DOHH2 (cell line): ENCODE measurements around the gene SMIM17.

Experiments used
- H3F3A ChIP-seq: fragments of 200-600 bp; sonication (generic), shearing (Covaris generic); 2 replicates; pipeline ENCODE4 v1.6.0; 2016; ENCODE audit warnings: antibody characterized with exemption, mild to moderate bottlenecking; ENCODE audit not compliant: control insufficient read depth, insufficient read depth
- H3K27ac ChIP-seq: fragments of 200-600 bp; sonication (generic); 2 replicates; pipeline ENCODE4 v1.5.1; 2014; ENCODE audit warnings: low read depth, mild to moderate bottlenecking, low read length, moderate library complexity
- H3K27me3 ChIP-seq: fragments of 200-600 bp; sonication (generic); 2 replicates; pipeline ENCODE4 v1.6.1; 2014; ENCODE audit warnings: mild to moderate bottlenecking, low read length, mixed read lengths; ENCODE audit not compliant: control insufficient read depth
- H3K36me3 ChIP-seq: fragments of 200-600 bp; sonication (generic); 2 replicates; pipeline ENCODE4 v1.6.1; 2014; ENCODE audit warnings: mild to moderate bottlenecking, low read length, moderate library complexity, mixed read lengths; ENCODE audit not compliant: control insufficient read depth
- H3K4me1 ChIP-seq: fragments of 200-600 bp; sonication (generic); 2 replicates; pipeline ENCODE4 v1.6.1; 2014; ENCODE audit warnings: mild to moderate bottlenecking, low read length, mixed read lengths; ENCODE audit not compliant: control insufficient read depth
- H3K4me2 ChIP-seq: fragments of 200-600 bp; sonication (generic); 2 replicates; pipeline ENCODE4 v1.6.0; 2014; ENCODE audit warnings: mild to moderate bottlenecking, low read length, moderate library complexity
- H3K4me3 ChIP-seq: fragments of 200-600 bp; sonication (generic); 2 replicates; pipeline ENCODE4 v1.5.1; 2014; ENCODE audit warnings: mild to moderate bottlenecking, low read length, mixed read lengths
- H3K79me2 ChIP-seq: fragments of 200-600 bp; sonication (generic); 2 replicates; pipeline ENCODE4 v1.6.1; 2014; ENCODE audit warnings: mild to moderate bottlenecking, low read length, mixed read lengths; ENCODE audit not compliant: control insufficient read depth
- H3K9me2 ChIP-seq: fragments of 200-600 bp; sonication (generic); replicated peaks from 2 replicates; pipeline ENCODE4 v1.6.1; 2014; ENCODE audit warnings: mild to moderate bottlenecking, low read length, mixed read lengths; ENCODE audit not compliant: control insufficient read depth
- H3K9me3 ChIP-seq: fragments of 200-600 bp; sonication (generic); 2 replicates; pipeline ENCODE4 v1.6.1; 2014; ENCODE audit warnings: antibody characterized with exemption, low read length, mixed read lengths; ENCODE audit not compliant: control insufficient read depth, insufficient read depth
- H4K20me1 ChIP-seq: fragments of 200-600 bp; sonication (generic); 2 replicates; pipeline ENCODE4 v1.6.0; 2014; ENCODE audit warnings: low read depth, mild to moderate bottlenecking, antibody characterized with exemption, low read length, moderate library complexity; ENCODE audit not compliant: control insufficient read depth, insufficient read depth
- EZH2phosphoT487 ChIP-seq: fragments of 200-600 bp; sonication (generic); IDR thresholded peaks from 2 replicates; pipeline ENCODE4 v1.6.1; 2017; ENCODE audit warnings: borderline replicate concordance, mild to moderate bottlenecking, antibody characterized with exemption, low read length, moderate library complexity, mixed read lengths
- TF ChIP-seq, protein P1 (sequence below): fragments of 200-600 bp; sonication (generic); IDR thresholded peaks from one replicate; pipeline ENCODE4 v1.5.1; 2014; ENCODE audit warnings: antibody characterized with exemption, mild to moderate bottlenecking, low read depth, low read length; ENCODE audit not compliant: poor library complexity, severe bottlenecking

Gene SMIM17

DNA sequence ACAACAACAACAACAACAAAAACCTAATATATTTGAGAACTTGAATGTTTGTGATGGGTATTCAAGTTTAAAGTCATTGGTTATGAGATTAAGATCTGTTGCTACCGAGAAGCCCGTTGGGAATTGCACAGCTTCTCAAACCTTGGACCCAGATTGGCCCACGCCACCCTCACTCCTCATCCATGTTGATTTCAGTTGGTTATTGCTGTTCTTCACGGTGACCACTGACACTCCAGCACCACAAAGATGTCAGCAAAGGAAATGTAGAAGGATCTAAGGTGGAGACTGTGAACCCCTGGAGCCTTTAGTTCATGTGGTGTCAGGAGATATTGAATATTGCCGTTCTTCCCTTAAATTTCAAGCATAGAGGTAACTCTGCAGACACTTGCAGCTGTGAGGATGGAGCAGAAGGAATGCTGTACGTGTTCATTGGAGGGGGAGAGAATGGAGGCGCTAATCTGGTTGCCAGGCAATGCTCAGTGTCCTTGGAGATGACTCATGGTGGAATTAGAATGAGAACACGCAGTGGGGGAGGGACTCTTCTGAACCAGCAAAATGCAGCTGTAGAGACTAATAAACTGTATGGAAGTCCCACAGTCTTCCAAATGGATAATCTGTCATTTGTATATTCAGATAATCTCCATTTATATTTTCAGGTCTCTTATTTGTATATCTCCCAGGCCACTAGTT lies 49.4 kb downstream of the SMIM17 start:
- Histone ChIP-seq H3K9me2 (no peaks in the 10 kb centered on the region), H3K79me2 (no peaks in the 10 kb centered on the region), H3K4me2 (no peak overlapping the region), H3F3A (no peaks in the 10 kb centered on the region), H3K36me3 (no peaks in the 10 kb centered on the region), H3K27me3 (no peaks in the 10 kb centered on the region), H4K20me1 (no peaks in the 10 kb centered on the region), H3K4me3 (no peak overlapping the region), H3K9me3 (peaks cover 8% of the 10 kb centered on the region; the same call in 1 of the 2 replicates), H3K4me1 (no peaks in the 10 kb centered on the region), H3K27ac (no peak overlapping the region)
- TF ChIP-seq, protein P1, sequence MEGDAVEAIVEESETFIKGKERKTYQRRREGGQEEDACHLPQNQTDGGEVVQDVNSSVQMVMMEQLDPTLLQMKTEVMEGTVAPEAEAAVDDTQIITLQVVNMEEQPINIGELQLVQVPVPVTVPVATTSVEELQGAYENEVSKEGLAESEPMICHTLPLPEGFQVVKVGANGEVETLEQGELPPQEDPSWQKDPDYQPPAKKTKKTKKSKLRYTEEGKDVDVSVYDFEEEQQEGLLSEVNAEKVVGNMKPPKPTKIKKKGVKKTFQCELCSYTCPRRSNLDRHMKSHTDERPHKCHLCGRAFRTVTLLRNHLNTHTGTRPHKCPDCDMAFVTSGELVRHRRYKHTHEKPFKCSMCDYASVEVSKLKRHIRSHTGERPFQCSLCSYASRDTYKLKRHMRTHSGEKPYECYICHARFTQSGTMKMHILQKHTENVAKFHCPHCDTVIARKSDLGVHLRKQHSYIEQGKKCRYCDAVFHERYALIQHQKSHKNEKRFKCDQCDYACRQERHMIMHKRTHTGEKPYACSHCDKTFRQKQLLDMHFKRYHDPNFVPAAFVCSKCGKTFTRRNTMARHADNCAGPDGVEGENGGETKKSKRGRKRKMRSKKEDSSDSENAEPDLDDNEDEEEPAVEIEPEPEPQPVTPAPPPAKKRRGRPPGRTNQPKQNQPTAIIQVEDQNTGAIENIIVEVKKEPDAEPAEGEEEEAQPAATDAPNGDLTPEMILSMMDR = no peak
- TF ChIP-seq EZH2phosphoT487 = no peak

DNA sequence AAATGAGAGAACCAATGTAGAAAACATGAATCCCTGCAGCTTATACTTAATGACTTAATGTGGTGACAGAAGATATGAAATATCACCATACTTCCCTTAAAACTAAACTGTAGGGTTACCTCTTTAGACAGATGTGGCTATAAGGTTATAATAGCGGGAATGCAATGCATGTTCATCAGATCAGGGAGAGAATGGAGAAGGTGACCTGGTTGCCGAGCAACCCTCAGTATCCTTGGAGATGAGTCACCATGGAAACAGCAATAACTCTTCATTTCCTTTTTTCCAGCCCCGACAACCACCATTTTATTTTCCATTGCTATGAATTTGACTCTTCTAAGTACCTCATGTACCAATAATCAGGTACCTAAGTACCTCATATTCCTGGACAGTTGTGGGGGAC lies 56.6 kb downstream of the SMIM17 start:
- H3K79me2 ChIP-seq = no peaks in the 10 kb centered on the region
- H3K4me3 ChIP-seq = no peak overlapping the region
- no peaks in the 10 kb centered on the region for H3K27me3 ChIP-seq
- H4K20me1 ChIP-seq = no peaks in the 10 kb centered on the region
- H3K4me1 ChIP-seq = no peaks in the 10 kb centered on the region
- H3K9me2 ChIP-seq = no peaks in the 10 kb centered on the region
- H3K9me3 ChIP-seq = peaks cover 3% of the 10 kb centered on the region; the same call in 1 of the 2 replicates
- no peak for TF ChIP-seq EZH2phosphoT487
- TF ChIP-seq, protein P1 = no peak
- H3F3A ChIP-seq = no peaks in the 10 kb centered on the region
- no peak overlapping the region for H3K27ac ChIP-seq
- H3K36me3 ChIP-seq = no peaks in the 10 kb centered on the region
- H3K4me2 ChIP-seq = no peak overlapping the region

DNA sequence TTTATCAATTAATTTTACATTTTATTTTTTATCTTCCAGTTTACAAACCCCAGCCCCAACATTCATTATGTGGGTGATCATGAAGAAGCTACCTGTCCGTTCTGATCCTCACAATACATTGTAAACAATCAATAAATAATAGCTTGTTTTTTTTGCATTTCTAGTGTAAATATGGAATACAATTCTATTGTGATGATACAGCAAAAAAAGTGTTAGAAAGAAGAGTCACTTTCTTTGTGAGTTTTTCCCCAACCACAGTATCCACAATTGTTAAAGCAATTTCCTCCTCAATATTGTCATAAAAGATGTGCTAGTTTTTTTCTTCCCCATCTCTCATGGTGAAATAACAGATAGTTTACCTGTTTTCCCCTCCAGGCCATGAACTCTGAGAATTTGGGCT lies 58.9 kb downstream of the SMIM17 start:
- no peak overlapping the region for H3K4me3 ChIP-seq
- no peaks in the 10 kb centered on the region for H4K20me1 ChIP-seq
- H3K4me2 ChIP-seq = no peak overlapping the region
- H3K79me2 ChIP-seq = no peaks in the 10 kb centered on the region
- no peaks in the 10 kb centered on the region for H3F3A ChIP-seq
- H3K9me3 ChIP-seq = peaks cover 3% of the 10 kb centered on the region; the same call in 1 of the 2 replicates
- H3K9me2 ChIP-seq = no peaks in the 10 kb centered on the region
- no peaks in the 10 kb centered on the region for H3K4me1 ChIP-seq
- H3K27me3 ChIP-seq = no peaks in the 10 kb centered on the region
- H3K36me3 ChIP-seq = no peaks in the 10 kb centered on the region
- H3K27ac ChIP-seq = no peak overlapping the region
- TF ChIP-seq, protein P1 = no peak
- TF ChIP-seq EZH2phosphoT487 = no peak
